ENCODE measurements around the gene HNF1B.

The HNF1B gene

GRCh38 chr17:37746617-37747016 is 1.8 kb upstream of the HNF1B start:
- DNase-seq = no peak
- Mint-ChIP-seq H3K9me3 (no peaks in the 10 kb centered on the region), H3K27ac (no peak overlapping the region), H3K4me3 (peak overlapping the region; percentile 21), H3K27me3 (ENCODE audit: low read depth, poor library complexity) (peaks cover 99% of the 10 kb centered on the region), H3K36me3 (ENCODE audit: low read depth) (no peaks in the 10 kb centered on the region), H3K4me1 (peaks cover 25% of the 10 kb centered on the region)
- TF ChIP-seq, protein P1, sequence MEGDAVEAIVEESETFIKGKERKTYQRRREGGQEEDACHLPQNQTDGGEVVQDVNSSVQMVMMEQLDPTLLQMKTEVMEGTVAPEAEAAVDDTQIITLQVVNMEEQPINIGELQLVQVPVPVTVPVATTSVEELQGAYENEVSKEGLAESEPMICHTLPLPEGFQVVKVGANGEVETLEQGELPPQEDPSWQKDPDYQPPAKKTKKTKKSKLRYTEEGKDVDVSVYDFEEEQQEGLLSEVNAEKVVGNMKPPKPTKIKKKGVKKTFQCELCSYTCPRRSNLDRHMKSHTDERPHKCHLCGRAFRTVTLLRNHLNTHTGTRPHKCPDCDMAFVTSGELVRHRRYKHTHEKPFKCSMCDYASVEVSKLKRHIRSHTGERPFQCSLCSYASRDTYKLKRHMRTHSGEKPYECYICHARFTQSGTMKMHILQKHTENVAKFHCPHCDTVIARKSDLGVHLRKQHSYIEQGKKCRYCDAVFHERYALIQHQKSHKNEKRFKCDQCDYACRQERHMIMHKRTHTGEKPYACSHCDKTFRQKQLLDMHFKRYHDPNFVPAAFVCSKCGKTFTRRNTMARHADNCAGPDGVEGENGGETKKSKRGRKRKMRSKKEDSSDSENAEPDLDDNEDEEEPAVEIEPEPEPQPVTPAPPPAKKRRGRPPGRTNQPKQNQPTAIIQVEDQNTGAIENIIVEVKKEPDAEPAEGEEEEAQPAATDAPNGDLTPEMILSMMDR (IDR thresholded peaks at IDR 0.05) = no peak

DNA sequence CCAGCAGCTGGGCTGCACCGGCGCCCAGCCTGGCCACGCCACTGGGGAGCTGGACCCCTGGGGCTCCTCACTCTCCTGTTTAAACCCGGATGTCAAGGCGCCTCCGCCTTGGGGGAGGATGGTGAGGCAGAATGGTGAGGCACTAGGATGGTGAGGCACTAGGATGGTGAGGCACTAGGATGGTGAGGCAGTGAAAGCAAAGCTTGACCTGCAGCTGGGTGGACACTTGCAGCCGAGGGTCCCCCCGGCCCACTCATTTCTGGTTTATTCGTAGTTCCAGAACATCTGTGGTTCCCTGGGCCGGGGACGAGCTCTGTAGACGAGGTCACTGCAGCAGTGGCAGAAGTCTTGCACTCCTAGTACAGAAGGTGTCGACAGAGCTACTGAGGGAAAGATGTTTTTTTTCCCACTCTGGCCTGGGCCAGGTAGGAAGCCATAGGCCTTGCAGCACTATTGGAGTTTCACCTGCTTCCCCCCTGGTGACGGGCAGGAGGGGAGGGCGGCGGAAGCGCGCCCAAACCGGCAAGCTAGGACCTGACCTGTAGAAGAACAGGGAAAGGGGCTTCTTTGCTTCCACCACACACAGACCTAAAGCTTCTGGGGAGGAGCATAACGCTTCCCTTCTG is 1.1 kb upstream of the HNF1B start:
- H3K27me3 Mint-ChIP-seq (ENCODE audit: low read depth, poor library complexity) = peaks cover 99% of the 10 kb centered on the region
- H3K27ac Mint-ChIP-seq = no peak overlapping the region
- peaks cover 32% of the 10 kb centered on the region for H3K4me1 Mint-ChIP-seq

DNA sequence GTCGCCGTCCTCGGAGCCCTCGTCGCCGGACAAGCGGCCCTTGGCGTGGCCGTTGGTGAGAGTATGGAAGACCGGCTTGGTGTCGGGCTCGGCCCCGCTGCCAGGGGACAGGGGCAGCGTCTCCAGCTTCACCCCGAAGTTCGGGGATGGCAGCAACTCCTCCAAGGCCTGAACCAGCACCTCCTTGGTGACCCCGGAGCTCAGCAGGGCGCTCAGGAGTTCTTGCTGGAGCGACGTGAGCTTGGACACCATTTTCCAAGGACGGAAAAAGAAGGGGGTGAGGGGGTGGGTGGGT is 279 bp downstream of the HNF1B start:
- TF ChIP-seq, protein P1 (IDR thresholded peaks at IDR 0.05) = no peak
- no peaks in the 10 kb centered on the region for H3K36me3 Mint-ChIP-seq (ENCODE audit: low read depth)
- DNase-seq = no peak
- peak overlapping the region; percentile 78 for H3K4me3 Mint-ChIP-seq
- H3K27me3 Mint-ChIP-seq (ENCODE audit: low read depth, poor library complexity) = peaks cover 99% of the 10 kb centered on the region
- H3K9me3 Mint-ChIP-seq = no peaks in the 10 kb centered on the region
- H3K4me1 Mint-ChIP-seq = peaks cover 35% of the 10 kb centered on the region
- H3K27ac Mint-ChIP-seq = no peak overlapping the region

More for the DNA sequence above, 1.1 kb upstream of the HNF1B start:
- Mint-ChIP-seq H3K36me3 (ENCODE audit: low read depth) (no peaks in the 10 kb centered on the region), H3K4me3 (peak overlapping the region; percentile 78), H3K9me3 (no peaks in the 10 kb centered on the region)
- DNase-seq = no peak
- TF ChIP-seq, protein P1 (IDR thresholded peaks at IDR 0.05) = no peak

DNA sequence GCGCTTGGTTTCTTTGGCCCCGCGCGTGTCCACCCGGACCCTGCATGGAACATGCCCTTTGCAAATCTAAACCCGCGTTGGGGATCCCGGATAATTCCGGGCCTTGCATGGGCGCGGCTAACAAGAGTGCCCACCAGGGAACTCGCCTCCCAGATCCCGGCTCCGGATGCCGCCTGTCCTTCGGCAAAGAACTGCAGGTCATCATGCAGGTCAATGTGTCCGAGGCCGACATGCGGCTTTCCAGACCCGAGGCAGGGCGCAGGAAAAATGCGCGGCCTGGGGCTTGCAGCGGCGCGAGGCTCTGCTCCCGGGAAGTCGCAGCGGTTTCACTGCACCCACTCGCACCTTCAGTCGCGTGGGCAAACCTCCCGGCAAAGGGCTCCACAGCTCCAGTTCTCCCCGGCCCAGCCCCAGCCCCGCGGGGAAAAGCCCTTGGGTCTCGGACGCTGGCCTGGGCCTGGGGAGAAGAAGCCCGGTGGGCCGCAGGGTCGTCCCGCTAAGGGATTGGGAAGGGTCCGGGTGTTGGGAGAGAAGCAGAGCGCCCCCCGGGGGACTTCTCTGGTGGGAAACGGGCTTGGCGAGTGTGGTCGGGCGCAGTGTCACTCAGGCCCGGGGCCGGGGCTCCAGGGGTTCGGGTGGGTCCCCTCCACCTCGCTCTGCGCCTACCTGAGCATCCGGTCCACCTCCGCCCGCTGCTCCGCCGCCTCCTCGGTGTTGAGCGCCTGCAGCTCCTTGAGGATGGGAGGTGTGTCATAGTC is 805 bp downstream of the HNF1B start:
- DNase-seq = peak; percentile 57
- no peaks in the 10 kb centered on the region for H3K9me3 Mint-ChIP-seq
- H3K4me3 Mint-ChIP-seq = peak overlapping the region; percentile 85
- H3K27ac Mint-ChIP-seq = no peak overlapping the region
- H3K4me1 Mint-ChIP-seq = peaks cover 35% of the 10 kb centered on the region
- TF ChIP-seq, protein P1 (IDR thresholded peaks at IDR 0.05) = no peak
- no peaks in the 10 kb centered on the region for H3K36me3 Mint-ChIP-seq (ENCODE audit: low read depth)
- peaks cover 99% of the 10 kb centered on the region for H3K27me3 Mint-ChIP-seq (ENCODE audit: low read depth, poor library complexity)

DNA sequence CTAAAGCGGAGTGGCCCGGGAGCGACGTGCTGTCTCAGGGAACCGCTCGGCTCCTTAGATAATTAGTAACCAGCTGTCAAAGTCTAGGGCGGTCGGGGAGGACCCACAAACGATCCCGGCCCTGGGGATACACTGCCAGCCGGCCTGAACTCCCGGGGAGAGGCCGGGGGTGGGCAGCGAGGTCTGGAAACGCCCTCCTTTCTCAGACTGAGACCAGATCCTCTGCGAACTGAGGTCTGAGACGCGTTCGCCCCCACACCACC is 1.3 kb downstream of the HNF1B start:
- H3K36me3 Mint-ChIP-seq (ENCODE audit: low read depth) = no peaks in the 10 kb centered on the region
- no peaks in the 10 kb centered on the region for H3K9me3 Mint-ChIP-seq
- TF ChIP-seq, protein P1 (IDR thresholded peaks at IDR 0.05) = no peak
- peak overlapping the region; percentile 85 for H3K4me3 Mint-ChIP-seq
- peaks cover 99% of the 10 kb centered on the region for H3K27me3 Mint-ChIP-seq (ENCODE audit: low read depth, poor library complexity)
- no peak overlapping the region for H3K27ac Mint-ChIP-seq
- peaks cover 35% of the 10 kb centered on the region for H3K4me1 Mint-ChIP-seq
- peak; percentile 58 for DNase-seq

All from nephron progenitor cell (in vitro differentiated cells).